ENCODE measurements around the gene RAI1.

The RAI1 gene

GRCh38 chr17:17844079-17844478, 162.8 kb downstream of the RAI1 start:
- CTCF ChIA-PET = interaction anchor here (1.1 kb wide), 1 partner anchor 9 kb away, joined by 4 read pairs; no protein-coding TSS in a partner anchor
- POLR2A ChIA-PET = no interaction called here
- DNase-seq (ENCODE audit: extremely low spot score) = no peak
- no peak for TF ChIP-seq CTCF (IDR thresholded peaks at IDR 0.05; ENCODE audit: control extremely low read depth, extremely low read depth, low read depth, missing control alignments)

GRCh38 chr17:17844500-17844899, 163.2 kb downstream of the RAI1 start:
- DNase-seq (ENCODE audit: extremely low spot score) = no peak
- ChIA-PET CTCF (interaction anchor here (1.1 kb wide), 1 partner anchor 9 kb away, joined by 4 read pairs; no protein-coding TSS in a partner anchor), POLR2A (no interaction called here)
- no peak for TF ChIP-seq CTCF (IDR thresholded peaks at IDR 0.05; ENCODE audit: control extremely low read depth, extremely low read depth, low read depth, missing control alignments)

- TF ChIP-seq CTCF (IDR thresholded peaks at IDR 0.05; ENCODE audit: control extremely low read depth, extremely low read depth, low read depth, missing control alignments) = no peak
- ChIA-PET POLR2A (interaction anchor here (0.9 kb wide), 1 partner anchor 9 kb away, joined by 4 read pairs; the partner anchor contains the start of gene SREBF1), CTCF (interaction anchor here (1.1 to 5.7 kb wide), 4 partner anchors 9 to 32 kb away, joined by 4 to 31 read pairs (median 5); partner anchors contain the start of gene SREBF1)
- no peak for DNase-seq (ENCODE audit: extremely low spot score)
Measured at GRCh38 chr17:17845046-17845775, 164.0 kb downstream of the RAI1 start.

GRCh38 chr17:17846003-17846402, 164.7 kb downstream of the RAI1 start:
- ChIA-PET POLR2A (interaction anchor here (0.9 kb wide), 1 partner anchor 10 kb away, joined by 4 read pairs; the partner anchor contains the start of gene SREBF1), CTCF (interaction anchor here (1.1 to 5.7 kb wide), 4 partner anchors 9 to 33 kb away, joined by 4 to 31 read pairs (median 5); partner anchors contain the start of gene SREBF1)
- DNase-seq (ENCODE audit: extremely low spot score) = no peak
- TF ChIP-seq CTCF (IDR thresholded peaks at IDR 0.05; ENCODE audit: control extremely low read depth, extremely low read depth, low read depth, missing control alignments) = no peak

GRCh38 chr17:17846645-17847044, 165.4 kb downstream of the RAI1 start:
- POLR2A ChIA-PET = no interaction called here
- no peak for TF ChIP-seq CTCF (IDR thresholded peaks at IDR 0.05; ENCODE audit: control extremely low read depth, extremely low read depth, low read depth, missing control alignments)
- DNase-seq (ENCODE audit: extremely low spot score) = no peak
- CTCF ChIA-PET = interaction anchor here (1.8 to 6.0 kb wide), 4 partner anchors 8 to 34 kb away, joined by 4 to 37 read pairs (median 18); partner anchors contain the start of gene SREBF1

GRCh38 chr17:17847118-17847689, 165.9 kb downstream of the RAI1 start:
- DNase-seq (ENCODE audit: extremely low spot score) = no peak
- POLR2A ChIA-PET = no interaction called here
- TF ChIP-seq CTCF (IDR thresholded peaks at IDR 0.05; ENCODE audit: control extremely low read depth, extremely low read depth, low read depth, missing control alignments) = no peak
- CTCF ChIA-PET = interaction anchor here (2.0 to 6.0 kb wide), 3 partner anchors 11 to 34 kb away, joined by 6 to 37 read pairs (median 31); partner anchors contain the start of gene SREBF1

All from GM10248 (cell line).